NCI-H2227 (cell line): ENCODE data around the gene ARHGEF10L.
A peak's percentile ranks its signal among the peaks of the same experiment; 100 is the strongest.

ENCODE experiments used
- DNase-seq: peaks from one replicate; lab custom pipeline; 2025; ENCODE audit not compliant: unreplicated experiment; lab: John Stamatoyannopoulos, UW

ARHGEF10L gene

GRCh38 chr1:17549384-17549783 lies 9.9 kb downstream of the ARHGEF10L start:
- DNase-seq: no peak

- DNase-seq: no peak
Measured at GRCh38 chr1:17550729-17551584, 11.5 kb downstream of the ARHGEF10L start.

GRCh38 chr1:17551755-17552234 lies 12.3 kb downstream of the ARHGEF10L start:
- peak; percentile 43 for DNase-seq

- DNase-seq: no peak
Measured at GRCh38 chr1:17553975-17554700, 14.6 kb downstream of the ARHGEF10L start.

GRCh38 chr1:17554954-17555353 lies 15.5 kb downstream of the ARHGEF10L start:
- no peak for DNase-seq

DNA sequence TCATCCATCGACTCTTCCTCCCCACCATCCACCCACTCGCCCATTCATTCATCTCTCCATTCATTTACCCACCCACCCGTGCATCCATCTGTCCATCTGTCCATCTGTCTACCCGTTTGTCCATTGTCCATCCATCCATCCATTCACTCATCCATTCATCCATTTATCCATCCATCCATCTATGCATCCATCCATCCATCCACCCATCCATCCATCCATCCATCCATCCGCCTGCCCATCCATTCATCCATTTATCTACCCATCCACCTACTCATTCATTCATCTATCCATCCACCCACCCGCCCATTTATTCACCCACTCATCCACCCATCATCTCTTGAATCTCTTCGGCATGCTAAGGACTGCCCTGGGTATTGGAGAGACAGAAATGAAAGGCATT lies 18.5 kb downstream of the ARHGEF10L start:
- DNase-seq: no peak

- DNase-seq: no peak
Measured at GRCh38 chr1:17558541-17558940, 19.0 kb downstream of the ARHGEF10L start.

DNA sequence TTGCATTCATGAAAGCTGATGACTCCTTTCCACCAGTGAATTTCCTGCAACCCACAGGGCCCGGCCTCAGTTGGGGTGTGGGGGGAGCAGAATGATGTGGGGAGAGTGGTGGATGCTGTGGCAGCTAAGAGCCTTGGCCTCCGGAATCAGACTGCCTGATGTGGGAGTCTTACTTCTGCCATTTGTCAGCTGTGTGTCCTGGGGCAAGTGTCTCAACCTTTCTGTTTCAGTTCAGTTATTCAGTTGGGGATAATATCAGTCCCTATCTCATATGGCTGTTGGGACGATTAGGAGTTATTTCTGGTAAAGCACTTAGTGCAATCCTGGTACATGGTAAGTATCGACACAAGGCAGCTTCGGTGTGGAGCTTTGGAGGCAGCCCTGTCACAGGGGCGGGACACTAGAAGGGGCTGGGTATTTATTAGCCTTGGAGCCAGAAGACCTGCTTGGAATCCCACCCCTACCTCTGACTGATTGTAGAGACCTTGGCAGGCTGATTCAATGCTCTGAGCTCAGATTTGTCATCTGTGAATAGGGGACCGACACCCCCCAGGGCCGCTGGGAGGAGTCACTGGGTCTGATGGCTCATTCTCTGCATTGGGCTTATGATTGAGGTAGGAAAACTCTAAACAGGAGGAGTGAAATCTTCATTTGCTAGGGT lies 19.6 kb downstream of the ARHGEF10L start:
- no peak for DNase-seq

DNA sequence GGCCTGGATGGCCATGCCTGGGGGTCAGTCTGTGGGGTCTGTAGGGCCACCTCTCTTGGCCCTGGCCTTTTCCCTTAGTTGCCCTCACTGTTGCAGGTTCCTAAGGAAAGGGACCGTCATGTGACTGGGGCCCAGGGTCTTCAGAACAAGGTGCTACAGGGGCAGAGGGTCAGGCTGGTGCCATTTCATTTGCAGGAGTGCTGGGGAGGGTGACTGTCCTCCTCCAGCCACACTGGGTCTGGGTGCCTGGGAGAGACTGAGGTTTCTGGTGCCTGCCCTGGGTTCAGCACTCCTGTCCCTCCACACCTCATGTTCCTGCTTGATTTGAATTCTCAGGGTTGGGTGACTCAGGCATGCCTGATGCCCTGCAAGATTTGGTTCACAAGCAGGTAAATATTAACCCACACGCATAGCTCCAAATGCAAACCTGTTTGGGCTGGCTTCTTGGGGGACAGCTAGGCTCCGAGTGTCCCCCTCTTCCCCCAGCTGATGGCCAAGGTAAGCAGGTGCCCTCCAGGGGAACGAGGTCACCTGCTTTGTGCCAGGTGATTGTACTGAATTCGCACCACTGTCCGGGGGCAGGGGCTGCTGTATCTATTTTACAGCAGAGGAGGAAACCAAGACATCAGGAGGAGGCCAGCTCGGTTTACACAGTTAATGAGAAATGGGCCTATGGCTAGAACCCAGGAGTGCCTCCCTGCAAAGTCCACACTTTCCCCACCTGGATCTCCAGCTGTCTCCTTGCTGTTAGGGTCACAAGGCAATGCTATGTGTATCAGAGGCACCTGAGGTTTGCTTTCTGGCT lies 20.3 kb downstream of the ARHGEF10L start:
- no peak for DNase-seq

- no peak for DNase-seq
Measured at GRCh38 chr1:17561247-17561548, 21.7 kb downstream of the ARHGEF10L start.

DNA sequence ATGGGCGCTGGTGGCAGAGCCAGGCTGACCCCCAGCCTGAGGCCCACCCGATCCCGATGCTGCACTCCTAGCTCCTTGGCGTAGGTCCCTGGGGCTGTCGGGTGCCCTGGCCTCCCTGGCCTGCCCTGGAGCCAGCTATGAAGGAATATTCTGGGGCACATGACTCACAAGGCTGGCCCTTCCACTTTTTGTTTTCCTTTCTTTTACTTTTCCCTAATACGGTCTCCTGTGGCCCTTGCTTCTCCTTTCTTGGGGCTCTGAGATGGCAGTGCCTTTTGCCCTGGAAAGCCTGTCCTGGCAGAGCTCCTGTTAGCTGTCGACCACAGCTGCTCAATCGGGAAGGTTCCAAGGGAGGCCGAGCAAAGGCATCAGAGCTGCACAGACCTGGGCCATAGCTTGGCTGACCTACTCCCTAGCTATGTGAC lies 22.1 kb downstream of the ARHGEF10L start:
- no peak for DNase-seq

- no peak for DNase-seq
Measured at GRCh38 chr1:17562375-17562774, 22.9 kb downstream of the ARHGEF10L start.

DNA sequence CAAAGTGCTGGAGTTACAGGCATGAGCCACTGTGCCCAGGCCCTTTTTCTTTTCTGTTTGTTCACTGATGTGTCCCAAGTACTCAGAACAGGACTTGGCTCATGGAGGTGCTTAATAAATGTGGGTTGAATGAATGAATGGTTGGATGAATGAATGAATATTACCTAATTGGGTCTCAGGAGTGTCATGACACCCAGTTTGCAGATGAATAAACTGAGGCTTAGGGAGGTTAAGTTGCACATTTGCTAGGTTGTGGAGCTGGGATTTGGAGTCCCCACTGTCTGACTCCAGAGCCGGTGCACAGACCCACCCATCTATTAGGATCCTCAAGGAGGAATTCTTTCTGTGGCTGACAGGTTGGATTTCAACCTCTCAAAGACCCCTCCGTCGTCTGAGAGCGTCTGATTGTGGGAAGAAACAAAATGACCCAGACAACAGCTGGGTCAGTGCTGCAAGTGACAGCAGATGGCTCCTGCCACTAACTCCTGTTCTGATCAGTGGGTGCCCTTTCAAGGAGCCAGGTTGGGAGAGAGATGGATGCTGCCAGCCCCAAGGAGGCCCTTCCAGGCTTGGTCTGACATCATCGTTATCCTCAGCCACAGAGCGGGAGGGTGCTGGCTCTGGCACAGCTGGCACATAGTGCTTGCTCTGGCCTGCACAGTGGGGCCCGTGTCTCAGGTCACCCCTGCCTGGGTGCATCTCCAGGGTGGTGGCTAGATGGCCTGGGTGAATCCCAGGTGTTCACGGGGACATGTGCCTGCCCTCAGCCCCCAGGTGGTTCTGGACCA lies 24.2 kb downstream of the ARHGEF10L start:
- DNase-seq: no peak

- DNase-seq: no peak
Measured at GRCh38 chr1:17564458-17565393, 25.2 kb downstream of the ARHGEF10L start.

DNA sequence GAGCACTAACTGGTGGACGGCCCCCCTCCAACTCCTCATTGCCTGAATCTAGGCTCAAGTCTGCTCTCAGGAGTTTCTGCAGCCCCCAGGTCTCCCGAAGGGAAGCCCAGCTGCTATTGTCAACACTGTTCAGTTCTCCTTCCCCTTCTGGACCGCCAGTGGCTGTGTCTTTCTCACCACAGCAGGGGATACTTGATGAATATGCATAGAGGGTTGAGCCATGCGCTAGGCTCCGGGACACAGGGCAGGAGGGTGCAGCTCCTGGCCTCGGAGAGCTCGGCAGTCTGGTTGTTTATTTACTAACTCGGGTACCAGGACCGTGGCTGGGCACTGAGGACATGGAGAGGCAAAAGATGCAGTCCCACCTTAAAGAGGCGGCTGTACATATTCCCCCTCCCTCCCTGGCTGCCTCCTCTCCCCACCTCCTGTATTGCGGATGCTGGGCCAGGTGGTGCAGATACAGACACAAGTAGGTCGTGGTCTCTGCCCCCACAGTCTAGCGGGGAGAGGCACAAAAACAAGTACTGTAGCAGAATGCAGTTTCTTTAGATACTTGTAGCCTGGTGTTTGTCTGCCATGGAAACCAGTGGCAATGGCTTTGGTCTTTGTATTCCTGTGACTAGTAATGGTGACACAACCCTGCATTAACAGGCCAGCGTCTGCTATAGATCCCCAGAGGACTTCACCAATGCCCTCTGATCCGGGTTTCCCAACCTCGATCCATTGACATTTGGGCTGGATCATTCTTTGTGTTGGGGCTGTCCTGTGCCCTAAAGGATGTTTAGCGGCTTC lies 26.2 kb downstream of the ARHGEF10L start:
- DNase-seq: no peak

GRCh38 chr1:17566417-17566816 lies 26.9 kb downstream of the ARHGEF10L start:
- DNase-seq: no peak

DNA sequence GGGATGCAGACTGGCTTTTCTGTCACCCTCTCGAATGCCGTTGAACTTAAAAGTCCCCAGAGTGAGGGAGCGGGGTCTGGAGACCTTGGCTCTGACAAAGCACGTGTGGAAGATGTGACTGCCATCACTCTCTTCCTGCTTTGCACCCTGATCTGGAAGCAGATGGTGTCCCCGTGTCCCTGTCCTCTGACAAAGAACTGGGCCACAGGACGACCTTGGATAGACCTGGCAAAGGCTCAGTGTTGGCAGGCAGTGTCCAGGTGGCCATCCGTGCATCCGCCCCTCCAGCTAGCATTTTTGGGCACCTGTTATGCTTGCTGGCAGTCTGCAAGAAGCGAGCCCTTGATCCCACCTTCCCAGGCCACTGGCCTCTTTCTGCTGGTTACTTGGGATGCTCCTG lies 27.4 kb downstream of the ARHGEF10L start:
- no peak for DNase-seq

- no peak for DNase-seq
Measured at GRCh38 chr1:17567582-17567981, 28.1 kb downstream of the ARHGEF10L start.
